ENCODE results near the gene PACRG. TPM values are rescaled to one million over a fixed set of nuclear protein-coding genes. Genes with fewer than 3 reads are reported as not detected.

The PACRG gene
- total RNA-seq, 1 donor = under 0.01 TPM

DNA sequence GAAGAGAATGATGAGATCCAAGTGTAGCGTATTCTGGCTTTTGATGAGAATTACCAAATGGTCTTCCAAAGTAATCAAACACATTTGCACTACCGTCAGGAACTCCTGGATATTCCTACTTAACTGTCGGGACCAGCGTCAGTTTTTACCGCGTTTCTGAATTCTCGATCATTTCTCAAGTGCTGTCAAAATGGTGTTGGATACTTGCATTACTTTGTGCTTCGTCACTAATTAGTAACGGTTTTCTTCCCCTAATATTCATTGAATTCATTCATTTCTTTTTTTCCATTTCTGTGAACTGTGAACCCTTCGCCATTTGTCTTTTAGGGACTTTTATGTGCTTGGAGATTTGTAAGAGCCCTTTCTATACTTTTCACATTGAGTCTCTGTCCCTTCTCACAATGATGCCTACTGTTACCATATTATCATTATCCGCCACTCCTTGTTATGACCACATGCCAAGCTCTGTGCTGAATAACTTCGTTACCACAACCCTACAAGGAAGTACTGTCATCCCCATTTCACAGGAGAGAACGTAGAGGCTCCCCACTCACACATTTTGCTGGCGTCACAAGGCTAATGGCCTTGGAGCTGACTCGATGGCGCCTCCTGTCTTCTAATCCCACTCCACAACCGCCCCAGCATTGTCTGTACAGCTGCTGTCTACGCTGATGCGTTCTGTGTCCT is 612.6 kb downstream of the PACRG start:
- no peak overlapping the region for H3K4me3 ChIP-seq (ENCODE audit: low read depth, low read length)
- DNase-seq (ENCODE audit: low read depth) = no peak
- TF ChIP-seq, protein P1, sequence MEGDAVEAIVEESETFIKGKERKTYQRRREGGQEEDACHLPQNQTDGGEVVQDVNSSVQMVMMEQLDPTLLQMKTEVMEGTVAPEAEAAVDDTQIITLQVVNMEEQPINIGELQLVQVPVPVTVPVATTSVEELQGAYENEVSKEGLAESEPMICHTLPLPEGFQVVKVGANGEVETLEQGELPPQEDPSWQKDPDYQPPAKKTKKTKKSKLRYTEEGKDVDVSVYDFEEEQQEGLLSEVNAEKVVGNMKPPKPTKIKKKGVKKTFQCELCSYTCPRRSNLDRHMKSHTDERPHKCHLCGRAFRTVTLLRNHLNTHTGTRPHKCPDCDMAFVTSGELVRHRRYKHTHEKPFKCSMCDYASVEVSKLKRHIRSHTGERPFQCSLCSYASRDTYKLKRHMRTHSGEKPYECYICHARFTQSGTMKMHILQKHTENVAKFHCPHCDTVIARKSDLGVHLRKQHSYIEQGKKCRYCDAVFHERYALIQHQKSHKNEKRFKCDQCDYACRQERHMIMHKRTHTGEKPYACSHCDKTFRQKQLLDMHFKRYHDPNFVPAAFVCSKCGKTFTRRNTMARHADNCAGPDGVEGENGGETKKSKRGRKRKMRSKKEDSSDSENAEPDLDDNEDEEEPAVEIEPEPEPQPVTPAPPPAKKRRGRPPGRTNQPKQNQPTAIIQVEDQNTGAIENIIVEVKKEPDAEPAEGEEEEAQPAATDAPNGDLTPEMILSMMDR (IDR thresholded peaks at IDR 0.05; ENCODE audit: insufficient read depth, low read depth, low read length) = no peak

DNA sequence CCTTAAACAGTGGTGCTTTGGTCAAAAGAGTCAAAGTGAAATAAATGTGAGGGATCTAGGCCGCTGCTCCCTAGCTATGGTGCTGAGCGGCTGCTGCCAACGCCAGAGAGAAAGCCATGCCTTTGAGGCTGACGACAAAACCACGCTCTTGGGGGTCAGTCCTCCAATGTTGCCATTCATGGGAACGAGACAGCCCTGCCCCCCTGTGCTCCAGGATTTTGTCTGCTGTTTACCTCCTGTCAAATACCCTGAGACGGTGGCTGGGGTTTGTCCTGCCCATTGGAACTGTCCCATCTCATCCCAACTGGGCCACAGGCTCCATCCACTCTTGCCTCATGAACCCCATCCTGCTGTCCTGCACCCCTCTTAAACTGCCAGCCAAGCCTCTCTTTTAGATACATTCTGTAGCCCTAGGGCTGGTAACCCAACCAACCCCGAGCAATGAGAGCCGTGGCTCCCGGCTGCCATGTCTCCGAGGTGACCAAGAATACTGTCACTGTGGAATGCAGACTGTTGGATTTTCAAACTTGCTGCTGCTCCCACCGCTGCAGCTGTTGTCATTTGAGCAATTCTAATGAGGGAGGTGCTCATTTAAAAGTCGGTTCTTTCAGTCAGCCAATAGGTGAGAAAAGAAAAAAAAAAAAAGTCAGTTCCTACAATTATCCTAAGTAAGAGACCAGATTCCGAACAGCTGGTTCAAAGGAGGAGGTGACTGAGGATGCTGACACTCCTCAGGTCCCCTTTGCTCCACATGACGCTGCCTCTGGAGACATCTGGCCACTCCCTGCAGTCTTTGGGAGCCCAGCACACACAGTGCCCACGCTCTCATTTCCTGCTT is 613.7 kb downstream of the PACRG start:
- no peak for DNase-seq (ENCODE audit: low read depth)
- TF ChIP-seq, protein P1 (IDR thresholded peaks at IDR 0.05; ENCODE audit: insufficient read depth, low read depth, low read length) = no peak
- H3K4me3 ChIP-seq (ENCODE audit: low read depth, low read length) = no peak overlapping the region

DNA sequence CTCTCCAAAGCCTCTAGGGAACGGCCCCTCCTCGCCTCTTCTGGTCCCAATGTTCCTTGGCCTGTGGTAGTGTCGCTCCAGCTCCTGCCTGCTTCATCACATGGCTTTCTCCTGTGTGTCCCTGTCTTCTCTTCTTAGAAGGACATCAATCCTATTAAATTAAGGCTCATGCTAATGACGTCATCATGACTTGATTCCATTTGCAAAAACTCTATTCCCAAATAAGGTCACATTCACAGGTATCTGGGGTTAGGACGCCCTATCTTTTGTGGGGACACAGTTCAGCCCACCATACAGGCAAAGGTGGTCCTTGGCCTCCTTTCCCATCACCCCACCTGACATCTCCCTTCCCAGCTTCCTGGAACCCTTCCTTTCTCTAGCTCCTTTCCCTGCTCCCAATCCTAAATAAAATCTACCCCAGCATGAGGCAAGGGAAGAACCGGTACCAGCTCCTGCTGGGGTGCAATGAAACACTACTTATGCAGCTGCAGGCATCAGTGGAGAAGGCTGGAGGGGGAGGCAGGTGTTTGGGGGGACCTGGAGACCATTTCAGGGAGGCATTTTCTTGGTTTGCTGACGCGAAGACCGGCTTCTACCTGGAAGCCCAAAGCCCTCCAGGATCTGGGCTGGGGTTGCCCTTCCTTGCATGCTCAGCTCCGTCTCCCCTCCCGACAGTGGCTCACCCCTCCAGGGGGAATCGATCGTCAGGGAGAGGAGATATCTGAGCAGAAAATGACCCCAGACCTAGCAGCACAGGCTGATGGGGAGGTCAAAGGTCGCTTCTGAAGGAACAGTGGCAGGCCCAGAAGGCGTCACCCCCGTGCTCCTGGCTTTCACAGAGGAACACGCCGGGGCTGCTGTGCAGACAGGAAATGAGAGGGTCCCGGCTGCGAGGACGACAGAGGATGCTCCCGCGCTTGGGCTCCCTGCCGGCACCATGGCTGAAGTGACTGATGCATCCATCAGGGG is 615.1 kb downstream of the PACRG start:
- H3K4me3 ChIP-seq (ENCODE audit: low read depth, low read length) = no peak overlapping the region
- DNase-seq (ENCODE audit: low read depth) = no peak
- TF ChIP-seq, protein P1 (IDR thresholded peaks at IDR 0.05; ENCODE audit: insufficient read depth, low read depth, low read length) = no peak

DNA sequence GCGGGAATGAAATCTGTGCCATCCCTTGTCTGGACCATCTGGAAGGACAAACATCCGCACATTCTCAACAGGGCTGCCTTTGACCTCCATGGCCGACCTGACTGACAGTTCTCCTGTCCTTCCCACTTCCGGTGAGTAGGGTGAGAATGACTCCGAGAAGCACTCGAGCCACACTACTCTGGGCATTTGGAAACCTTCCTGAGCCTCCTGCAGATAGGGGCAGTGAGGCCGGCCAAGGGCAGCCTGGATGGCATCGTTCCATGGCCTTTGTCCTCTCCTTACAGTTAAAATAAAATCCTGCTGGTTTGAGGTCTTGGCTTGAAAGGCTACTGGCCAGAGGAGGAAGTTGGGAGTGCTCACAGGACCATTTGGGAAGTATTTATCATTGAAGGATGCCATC is 615.8 kb downstream of the PACRG start:
- TF ChIP-seq, protein P1 (IDR thresholded peaks at IDR 0.05; ENCODE audit: insufficient read depth, low read depth, low read length) = no peak
- DNase-seq (ENCODE audit: low read depth) = no peak
- H3K4me3 ChIP-seq (ENCODE audit: low read depth, low read length) = no peak overlapping the region

DNA sequence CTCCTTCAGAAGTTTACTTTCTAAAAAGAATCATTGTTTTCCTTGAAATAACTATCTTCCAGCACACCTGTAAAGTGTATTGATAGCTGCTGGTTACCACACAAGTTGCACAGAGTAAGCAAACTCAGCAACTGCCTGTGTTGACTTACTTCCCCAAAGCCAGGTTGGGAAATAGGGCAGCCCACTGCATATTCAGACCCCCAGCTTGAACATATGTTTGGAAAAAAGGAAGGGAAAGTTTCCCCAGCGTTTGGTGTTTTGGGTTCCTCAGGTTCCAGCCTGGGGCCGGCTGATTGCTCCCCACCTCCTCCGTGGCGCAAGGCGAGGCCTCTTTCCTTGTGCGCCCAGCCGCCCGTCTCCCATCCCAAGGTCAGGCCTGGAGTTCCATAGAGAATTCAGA is 616.6 kb downstream of the PACRG start:
- DNase-seq (ENCODE audit: low read depth) = no peak
- H3K4me3 ChIP-seq (ENCODE audit: low read depth, low read length) = no peak overlapping the region
- TF ChIP-seq, protein P1 (IDR thresholded peaks at IDR 0.05; ENCODE audit: insufficient read depth, low read depth, low read length) = no peak

DNA sequence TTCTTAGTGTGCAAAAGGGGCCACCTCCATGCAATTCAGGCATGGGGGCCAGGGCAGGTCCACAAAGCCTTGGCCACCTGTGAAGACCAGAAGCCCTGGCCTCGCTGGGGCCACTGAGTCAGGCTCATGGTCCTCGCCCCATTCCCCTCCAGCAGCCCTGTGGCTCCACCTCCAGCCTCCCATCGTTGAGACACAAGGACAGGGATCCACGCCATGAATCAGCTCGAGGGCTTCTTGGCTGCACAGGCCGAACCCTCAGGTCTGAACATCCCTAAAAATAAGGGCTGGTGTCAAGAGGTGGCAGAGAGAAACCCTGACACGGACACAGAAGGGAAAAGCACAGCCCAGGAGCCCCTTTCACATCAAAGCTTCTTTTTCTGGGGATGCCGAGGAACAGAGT is 618.2 kb downstream of the PACRG start:
- DNase-seq (ENCODE audit: low read depth) = no peak
- TF ChIP-seq, protein P1 (IDR thresholded peaks at IDR 0.05; ENCODE audit: insufficient read depth, low read depth, low read length) = no peak
- H3K4me3 ChIP-seq (ENCODE audit: low read depth, low read length) = no peak overlapping the region

Measured in fibroblast of villous mesenchyme (primary cell).